Left ventricle myocardium inferior (tissue), 1 donor: Measurements from ENCODE around the gene SORCS2. TPM values are rescaled to one million over a fixed set of nuclear protein-coding genes. Genes with fewer than 3 reads are reported as not detected.

Source experiments
- DNase-seq: peaks from one replicate; pipeline ENCODE4 v3.0.0-alpha.2; 2020
- H3K27ac ChIP-seq: fragments of 200-600 bp; replicated peaks from 2 replicates; pipeline ENCODE4 v1.8.0; 2021
- H3K27me3 ChIP-seq: fragments of 200-600 bp; 2 replicates; pipeline ENCODE4 v1.8.0; 2021; ENCODE audit warnings: low read depth
- H3K36me3 ChIP-seq: fragments of 200-600 bp; 2 replicates; pipeline ENCODE4 v1.8.0; 2021
- H3K4me1 ChIP-seq: fragments of 200-600 bp; 2 replicates; pipeline ENCODE4 v1.8.0; 2021
- H3K4me3 ChIP-seq: fragments of 200-600 bp; 2 replicates; pipeline ENCODE4 v1.8.0; 2021; ENCODE audit warnings: mild to moderate bottlenecking, moderate library complexity
- H3K9me3 ChIP-seq: fragments of 200-600 bp; replicated peaks from 2 replicates; pipeline ENCODE4 v1.8.0; 2021
- intact Hi-C: fragments of 100-400 bp; cut with micrococcal nuclease; formaldehyde crosslinking; loops from one replicate; pipeline ENCODE4 v1.11.0; 2022
- total RNA-seq: library from RNA; stranded (reverse); fragmentation: NEBNext Ultra II Directional; extraction: Animal tissue kit (Norgen Biotek cat#: 25700); gene quantifications from one replicate; pipeline ENCODE4 v1.2.1, GENCODE V29; 2021
- TF ChIP-seq, protein P1 (sequence below): fragments of 200-600 bp; IDR thresholded peaks from 2 replicates; pipeline ENCODE4 v1.8.0; 2021; ENCODE audit warnings: antibody characterized with exemption, mild to moderate bottlenecking, borderline replicate concordance
- donor health status: DM: no; HTN: yes; CAD: no; lungs with severe emphysema.

SORCS2 gene
- total RNA-seq, 1 donor from 2014 or later, result 1.2 TPM

DNA sequence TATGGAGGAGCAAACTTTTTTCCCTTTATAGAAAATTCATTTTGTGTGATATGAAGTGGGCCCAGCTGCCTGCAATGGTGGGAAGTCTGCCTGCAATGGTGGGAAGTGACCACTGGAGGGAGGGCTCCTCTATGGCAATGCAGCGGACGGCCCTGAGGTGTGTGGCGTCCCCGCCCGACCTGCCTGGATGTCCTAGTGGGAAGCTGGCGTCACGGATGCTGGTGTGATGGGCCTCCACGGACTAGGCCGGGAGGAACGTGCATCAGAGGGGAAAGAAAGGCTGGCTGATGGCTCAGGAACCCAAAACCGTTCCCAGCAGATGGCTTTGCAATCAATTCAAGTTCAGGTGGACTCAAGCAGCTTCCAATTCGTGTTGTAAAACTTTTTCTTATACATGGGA is 569.4 kb downstream of the SORCS2 start:
- H3K27me3 ChIP-seq, result no peaks in the 10 kb centered on the region
- H3K4me3 ChIP-seq, result no peak overlapping the region
- TF ChIP-seq, protein P1, sequence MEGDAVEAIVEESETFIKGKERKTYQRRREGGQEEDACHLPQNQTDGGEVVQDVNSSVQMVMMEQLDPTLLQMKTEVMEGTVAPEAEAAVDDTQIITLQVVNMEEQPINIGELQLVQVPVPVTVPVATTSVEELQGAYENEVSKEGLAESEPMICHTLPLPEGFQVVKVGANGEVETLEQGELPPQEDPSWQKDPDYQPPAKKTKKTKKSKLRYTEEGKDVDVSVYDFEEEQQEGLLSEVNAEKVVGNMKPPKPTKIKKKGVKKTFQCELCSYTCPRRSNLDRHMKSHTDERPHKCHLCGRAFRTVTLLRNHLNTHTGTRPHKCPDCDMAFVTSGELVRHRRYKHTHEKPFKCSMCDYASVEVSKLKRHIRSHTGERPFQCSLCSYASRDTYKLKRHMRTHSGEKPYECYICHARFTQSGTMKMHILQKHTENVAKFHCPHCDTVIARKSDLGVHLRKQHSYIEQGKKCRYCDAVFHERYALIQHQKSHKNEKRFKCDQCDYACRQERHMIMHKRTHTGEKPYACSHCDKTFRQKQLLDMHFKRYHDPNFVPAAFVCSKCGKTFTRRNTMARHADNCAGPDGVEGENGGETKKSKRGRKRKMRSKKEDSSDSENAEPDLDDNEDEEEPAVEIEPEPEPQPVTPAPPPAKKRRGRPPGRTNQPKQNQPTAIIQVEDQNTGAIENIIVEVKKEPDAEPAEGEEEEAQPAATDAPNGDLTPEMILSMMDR, result peak; percentile 94
- DNase-seq, result peak; percentile 84
- intact Hi-C loops, result loop anchor here (5.0 kb wide), 1 partner anchor 41 kb away; no protein-coding TSS in a partner anchor
- no peaks in the 10 kb centered on the region for H3K36me3 ChIP-seq
- peak overlapping the region; percentile 54 for H3K27ac ChIP-seq
- peaks cover 34% of the 10 kb centered on the region for H3K4me1 ChIP-seq
- no peaks in the 10 kb centered on the region for H3K9me3 ChIP-seq

DNA sequence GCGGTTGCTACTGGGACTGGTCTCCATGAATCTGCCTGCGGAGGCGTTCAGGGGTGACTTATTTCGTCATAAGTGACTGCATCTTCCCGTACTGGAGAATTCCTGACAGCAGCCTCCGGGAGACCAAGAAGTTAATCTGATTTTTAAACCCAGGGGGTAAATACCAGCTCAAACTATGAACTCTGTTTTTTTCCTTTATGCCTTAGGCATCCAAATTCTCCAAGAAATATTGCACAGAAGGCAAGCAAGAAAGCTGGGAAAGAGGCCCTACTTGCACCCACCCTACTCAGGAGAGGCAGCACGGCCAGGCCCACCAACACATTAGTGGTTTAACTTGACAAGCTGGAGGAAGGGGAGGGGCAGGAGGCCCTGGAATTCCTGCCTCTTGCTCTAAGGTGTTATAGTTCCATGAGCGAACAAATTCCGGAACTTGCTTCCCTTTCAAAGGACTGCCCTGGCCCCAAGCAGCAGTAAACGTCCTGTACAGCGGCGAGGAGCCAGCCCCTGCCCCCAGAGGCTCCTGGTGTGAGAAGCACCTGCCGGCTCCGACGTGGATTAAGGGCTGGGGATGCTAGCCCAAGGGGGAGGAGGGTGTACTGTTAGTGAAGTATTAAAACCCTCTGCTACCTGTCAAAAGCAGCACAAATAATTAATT is 570.2 kb downstream of the SORCS2 start:
- intact Hi-C loops, result loop anchor here (5.0 kb wide), 1 partner anchor 40 kb away; no protein-coding TSS in a partner anchor
- peak overlapping the region; percentile 54 for H3K27ac ChIP-seq
- TF ChIP-seq, protein P1, result no peak
- peaks cover 1% of the 10 kb centered on the region for H3K36me3 ChIP-seq
- no peak for DNase-seq
- H3K4me3 ChIP-seq, result no peak overlapping the region
- peaks cover 27% of the 10 kb centered on the region for H3K4me1 ChIP-seq
- no peaks in the 10 kb centered on the region for H3K27me3 ChIP-seq
- H3K9me3 ChIP-seq, result no peaks in the 10 kb centered on the region

DNA sequence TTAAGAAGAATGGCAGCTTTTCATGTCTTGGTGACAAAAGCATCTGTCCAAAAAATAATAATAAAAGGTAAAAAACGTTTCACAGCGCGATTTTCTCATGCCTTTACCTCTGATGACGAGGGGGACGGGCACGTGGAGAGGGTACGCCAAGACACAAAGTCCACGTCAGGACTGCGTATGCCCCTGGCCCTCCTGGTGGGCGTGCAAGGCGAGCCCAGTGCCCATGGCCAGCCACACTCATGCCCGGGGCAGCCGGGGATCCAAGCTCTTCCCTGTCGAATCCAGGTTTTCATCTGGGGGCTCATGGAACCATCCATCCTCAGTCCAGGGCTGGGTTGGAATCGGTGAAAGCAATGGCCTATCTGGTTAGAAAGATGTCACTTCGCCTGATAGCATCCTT is 570.8 kb downstream of the SORCS2 start:
- intact Hi-C loops, result loop anchor here (5.0 kb wide), 1 partner anchor 39 kb away; no protein-coding TSS in a partner anchor

DNA sequence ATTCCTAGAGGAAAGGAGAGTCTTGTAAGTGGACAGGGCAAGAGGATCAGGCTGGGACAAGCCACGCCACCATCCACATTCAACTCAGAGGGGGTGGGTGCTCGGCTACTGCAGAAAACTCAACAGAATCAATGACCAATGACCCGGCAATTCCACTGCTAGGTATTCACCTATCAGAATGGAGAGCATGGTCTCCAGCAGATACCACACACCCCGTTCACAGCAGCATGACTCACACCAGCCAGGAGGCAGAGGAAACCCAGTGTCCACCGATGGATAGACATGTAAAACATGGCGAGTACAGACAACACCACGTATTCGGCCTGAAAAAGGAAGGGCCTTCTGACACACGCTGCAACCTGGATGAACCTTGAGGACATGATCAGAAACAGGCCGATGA is 571.5 kb downstream of the SORCS2 start:
- intact Hi-C loops, result loop anchor here (5.0 kb wide), 1 partner anchor 39 kb away; no protein-coding TSS in a partner anchor
- H3K27ac ChIP-seq, result no peak overlapping the region
- peaks cover 14% of the 10 kb centered on the region for H3K4me1 ChIP-seq
- peaks cover 8% of the 10 kb centered on the region for H3K36me3 ChIP-seq
- no peak for DNase-seq
- no peaks in the 10 kb centered on the region for H3K9me3 ChIP-seq
- no peak overlapping the region for H3K4me3 ChIP-seq
- no peaks in the 10 kb centered on the region for H3K27me3 ChIP-seq
- TF ChIP-seq, protein P1, result no peak

More for the DNA sequence above, 570.8 kb downstream of the SORCS2 start:
- Histone ChIP-seq H3K27me3 (no peaks in the 10 kb centered on the region), H3K27ac (no peak overlapping the region), H3K36me3 (peaks cover 3% of the 10 kb centered on the region), H3K9me3 (no peaks in the 10 kb centered on the region), H3K4me1 (peaks cover 21% of the 10 kb centered on the region), H3K4me3 (no peak overlapping the region)
- TF ChIP-seq, protein P1, result no peak
- DNase-seq, result no peak

DNA sequence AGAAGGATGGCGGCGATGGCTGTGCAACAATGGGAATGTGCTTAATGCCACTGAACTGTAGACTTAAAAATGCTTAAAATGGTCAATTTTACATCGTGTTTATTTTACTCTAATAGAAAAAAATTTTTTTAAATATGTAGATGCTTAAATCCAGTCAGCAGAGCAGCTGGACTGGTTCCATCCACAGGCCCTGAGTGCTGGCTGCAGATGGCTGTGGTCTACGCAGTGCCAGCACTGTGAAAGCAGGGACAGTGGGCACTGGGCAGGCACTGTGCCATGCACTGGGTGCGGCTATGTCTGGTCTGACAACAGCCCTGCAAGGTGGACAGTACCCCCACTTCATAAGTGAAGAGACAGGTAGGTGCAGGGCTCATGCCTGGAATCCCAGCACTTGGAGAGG is 572.1 kb downstream of the SORCS2 start:
- intact Hi-C loops, result loop anchor here (5.0 kb wide), 1 partner anchor 38 kb away; no protein-coding TSS in a partner anchor
- TF ChIP-seq, protein P1, result no peak
- DNase-seq, result no peak
- no peaks in the 10 kb centered on the region for H3K9me3 ChIP-seq
- H3K4me1 ChIP-seq, result peaks cover 7% of the 10 kb centered on the region
- H3K36me3 ChIP-seq, result peaks cover 14% of the 10 kb centered on the region
- H3K27me3 ChIP-seq, result no peaks in the 10 kb centered on the region
- no peak overlapping the region for H3K27ac ChIP-seq
- no peak overlapping the region for H3K4me3 ChIP-seq
